ENCODE results near the gene WNT3. TPM values are rescaled to one million over a fixed set of nuclear protein-coding genes. Genes with fewer than 3 reads are reported as not detected.

WNT3 gene
- total and polyA plus RNA-seq, 2 of the 8 experiments (the other 6 are each of a cell fraction or from before 2014, with no cell fraction given): 0.56 to 2.0 TPM

- TF ChIP-seq E2F6 (IDR thresholded peaks at IDR 0.05): no peak
- TF ChIP-seq CHD2 (IDR thresholded peaks at IDR 0.05; ENCODE audit: low read length): no peak
- TF ChIP-seq TCF12 (IDR thresholded peaks at IDR 0.05; ENCODE audit: low read depth, low read length): no peak
- no peak for TF ChIP-seq CBX5 (IDR thresholded peaks at IDR 0.05; ENCODE audit: low read depth, low read length)
- no peak for TF ChIP-seq BCL11A (IDR thresholded peaks at IDR 0.05; ENCODE audit: low read depth in 2 of 2, low read length in 2 of 2)
- no peak for TF ChIP-seq SRF (IDR thresholded peaks at IDR 0.05; ENCODE audit: low read depth, low read length)
- TF ChIP-seq PHF8 (conservative IDR thresholded peaks at IDR 0.05; ENCODE audit: low read depth, low read length): no peak
- no peak for TF ChIP-seq USF2 (IDR thresholded peaks at IDR 0.05; ENCODE audit: low read length)
- TF ChIP-seq TAF7 (optimal IDR thresholded peaks at IDR 0.05; ENCODE audit: borderline replicate concordance, low read depth, low read length): no peak
- no peak for TF ChIP-seq ATF2 (IDR thresholded peaks at IDR 0.05; ENCODE audit: low read length)
Observed at GRCh38 chr17:46837521-46837920, 19.0 kb upstream of the WNT3 start (continued).

Data from H1 (cell line).